ENCODE data around the gene MYOD1. TPM values are rescaled to one million over a fixed set of nuclear protein-coding genes. Genes with fewer than 3 reads are reported as not detected.

MYOD1 gene
- total RNA-seq, 1 experiment from 2014 or later: not detected

DNA sequence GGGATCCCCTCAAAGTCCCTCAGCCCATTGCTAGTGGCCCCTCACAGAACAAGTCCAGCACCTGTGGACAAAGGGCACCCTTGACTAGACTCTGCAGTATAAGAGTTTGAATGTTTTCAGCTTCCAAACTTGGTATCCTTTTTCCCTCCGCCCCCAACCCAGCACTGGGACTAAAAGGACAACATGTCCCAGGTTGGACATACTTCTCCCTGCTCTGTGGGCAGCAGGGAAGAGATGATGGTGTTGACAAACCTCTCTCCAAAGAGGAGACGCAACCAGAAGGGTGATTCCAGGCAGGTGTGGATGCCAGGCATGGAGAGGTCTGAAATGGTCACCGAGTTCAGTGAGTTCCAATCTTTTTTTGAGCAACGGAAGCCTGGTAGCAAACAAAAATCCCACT is 4.5 kb upstream of the MYOD1 start:
- Histone ChIP-seq H3K4me3 (no peak overlapping the region), H3K9me2 (ENCODE audit: insufficient read depth) (no peaks in the 10 kb centered on the region), H3K27ac (no peak overlapping the region), H2AFZ (no peak overlapping the region), H3K4me1 (replicated peaks; ENCODE audit: insufficient read depth) (no peaks in the 10 kb centered on the region), H4K20me1 (ENCODE audit: insufficient read depth) (no peaks in the 10 kb centered on the region), H3K27me3 (ENCODE audit: insufficient read depth, low read depth) (peaks cover 77% of the 10 kb centered on the region), H3K79me2 (ENCODE audit: low read depth) (no peaks in the 10 kb centered on the region), H3F3A (ENCODE audit: insufficient read depth, low read depth) (no peaks in the 10 kb centered on the region), H3K9me3 (ENCODE audit: insufficient read depth, low read depth) (no peaks in the 10 kb centered on the region), H3K4me2 (no peak overlapping the region), H3K36me3 (ENCODE audit: low read depth) (no peaks in the 10 kb centered on the region)
- no peak for DNase-seq
- ChIA-PET POLR2A (ENCODE audit: unreplicated experiment) (no interaction called here), CTCF (no interaction called here)
- intact Hi-C loops (cut with micrococcal nuclease; ENCODE audit: unreplicated experiment): no loop called here
- TF ChIP-seq EZH2 (IDR thresholded peaks at IDR 0.05; ENCODE audit: low read depth): no peak
- TF ChIP-seq CTCF (conservative IDR thresholded peaks at IDR 0.05): no peak
- no TSS peak for BruUV-seq (replicated peaks)

GRCh38 chr11:17716807-17717206 is 2.6 kb upstream of the MYOD1 start:
- BruUV-seq (replicated peaks): no TSS peak
- no peak for TF ChIP-seq CTCF (conservative IDR thresholded peaks at IDR 0.05)
- no peak for TF ChIP-seq EZH2 (IDR thresholded peaks at IDR 0.05; ENCODE audit: low read depth)
- no peaks in the 10 kb centered on the region for H3K36me3 ChIP-seq (ENCODE audit: low read depth)
- H3K4me1 ChIP-seq (replicated peaks; ENCODE audit: insufficient read depth): no peaks in the 10 kb centered on the region
- CTCF ChIA-PET: no interaction called here
- DNase-seq: no peak
- H3K4me2 ChIP-seq: no peak overlapping the region
- H3K79me2 ChIP-seq (ENCODE audit: low read depth): no peaks in the 10 kb centered on the region
- no peaks in the 10 kb centered on the region for H3K9me3 ChIP-seq (ENCODE audit: insufficient read depth, low read depth)
- no peak overlapping the region for H2AFZ ChIP-seq
- H3F3A ChIP-seq (ENCODE audit: insufficient read depth, low read depth): no peaks in the 10 kb centered on the region
- H3K4me3 ChIP-seq: no peak overlapping the region
- H4K20me1 ChIP-seq (ENCODE audit: insufficient read depth): no peaks in the 10 kb centered on the region
- POLR2A ChIA-PET (ENCODE audit: unreplicated experiment): no interaction called here
- intact Hi-C loops (cut with micrococcal nuclease; ENCODE audit: unreplicated experiment): no loop called here
- H3K27me3 ChIP-seq (ENCODE audit: insufficient read depth, low read depth): peaks cover 62% of the 10 kb centered on the region
- no peak overlapping the region for H3K27ac ChIP-seq
- no peaks in the 10 kb centered on the region for H3K9me2 ChIP-seq (ENCODE audit: insufficient read depth)

- Histone ChIP-seq H3K9me3 (ENCODE audit: insufficient read depth, low read depth) (no peaks in the 10 kb centered on the region), H4K20me1 (ENCODE audit: insufficient read depth) (no peaks in the 10 kb centered on the region), H3F3A (ENCODE audit: insufficient read depth, low read depth) (no peaks in the 10 kb centered on the region), H3K27ac (no peak overlapping the region), H3K4me2 (no peak overlapping the region), H3K79me2 (ENCODE audit: low read depth) (no peaks in the 10 kb centered on the region), H3K4me1 (replicated peaks; ENCODE audit: insufficient read depth) (no peaks in the 10 kb centered on the region), H2AFZ (no peak overlapping the region), H3K27me3 (ENCODE audit: insufficient read depth, low read depth) (peaks cover 56% of the 10 kb centered on the region), H3K36me3 (ENCODE audit: low read depth) (no peaks in the 10 kb centered on the region), H3K4me3 (no peak overlapping the region), H3K9me2 (ENCODE audit: insufficient read depth) (no peaks in the 10 kb centered on the region)
- TF ChIP-seq CTCF (conservative IDR thresholded peaks at IDR 0.05): no peak
- no peak for TF ChIP-seq EZH2 (IDR thresholded peaks at IDR 0.05; ENCODE audit: low read depth)
- POLR2A ChIA-PET (ENCODE audit: unreplicated experiment): no interaction called here
- CTCF ChIA-PET: no interaction called here
- intact Hi-C loops (cut with micrococcal nuclease; ENCODE audit: unreplicated experiment): no loop called here
- no peak for DNase-seq
- no TSS peak for BruUV-seq (replicated peaks)
Measured at GRCh38 chr11:17718015-17718414, 1.4 kb upstream of the MYOD1 start.
